HCT116 (cell line): ENCODE measurements around the gene SSR2. TPM values are rescaled to one million over a fixed set of nuclear protein-coding genes. Genes with fewer than 3 reads are reported as not detected.

Experiments
- ATAC-seq: fragments of 200-7000 bp; cut with Tn5 transposase; 2 replicates; pipeline ENCODE4 v1.9.1; 2020; ENCODE audit warnings: mild to moderate bottlenecking, moderate library complexity
- BruUV-seq: library from RNA; stranded (reverse); fragments of 400-500 nt; replicated peaks from 2 replicates; lab custom pipeline; 2021; lab: Mats Ljungman, UMichigan
- CTCF ChIA-PET: fragments of 300-600 bp; sonication (Branson Sonifier 250); formaldehyde crosslinking; loops from one replicate; lab custom pipeline; 2021; ENCODE audit warnings: antibody characterized with exemption; lab: Charles Lee
- POLR2A ChIA-PET: fragments of 300-600, 350-600 bp; sonication (Branson Sonifier 250); formaldehyde crosslinking; loops from one replicate; lab custom pipeline; 2021; ENCODE audit warnings: antibody characterized with exemption; lab: Charles Lee
- RAD21 ChIA-PET, 2 experiments: fragments of 300-600 bp; sonication (Branson Sonifier 250); formaldehyde crosslinking; loops; one replicate each; lab custom pipeline; 2023; ENCODE audit warnings: low total read pairs in 2 of 2; ENCODE audit not compliant: uncharacterized antibody in 2 of 2, unreplicated experiment in 2 of 2, low non-redundant PET in 1 of 2; lab: Charles Lee
- DNase-seq: peaks from one replicate; pipeline ENCODE4 v3.0.0-alpha.2; 2010; ENCODE audit warnings: low read depth, low spot score
- H2AFZ ChIP-seq: fragments of 200-600 bp; shearing (Covaris generic), sonication (generic); 2 replicates; pipeline ENCODE4 v1.6.1; 2017; ENCODE audit warnings: low read depth, mixed run types, mixed read lengths, antibody characterized with exemption, low read length; ENCODE audit not compliant: poor library complexity, severe bottlenecking
- H3K27ac ChIP-seq: 2 replicates; pipeline ENCODE4 v1.5.1; 2012; ENCODE audit warnings: low read depth, low read length
- H3K27me3 ChIP-seq: fragments of 200-600 bp; sonication (generic); 2 replicates; pipeline ENCODE4 v1.6.1; 2016; ENCODE audit warnings: mixed run types, low read length, mixed read lengths; ENCODE audit not compliant: insufficient read depth
- H3K36me3 ChIP-seq, 2 experiments: fragments of 200-500 bp in 1 of 2; fragments of 200-600 bp in 1 of 2; sonication (Bioruptor generic) in 1 of 2; sonication (generic) in 1 of 2; 2 replicates each; pipeline versions ENCODE4 v1.5.1 to v1.6.1; 2014 to 2016; ENCODE audit warnings: low read length in 2 of 2, inconsistent platforms in 1 of 2, mixed read lengths in 1 of 2, mixed run types in 1 of 2; ENCODE audit not compliant: insufficient read depth in 2 of 2, control insufficient read depth in 1 of 2
- H3K4me1 ChIP-seq, 2 experiments: fragments of 200-600 bp in 1 of 2; sonication (generic) in 1 of 2; 2 replicates each; pipeline versions ENCODE4 v1.5.1 to v1.6.1; 2012 to 2017; ENCODE audit warnings: low read length in 2 of 2, inconsistent platforms in 1 of 2, mild to moderate bottlenecking in 1 of 2, mixed read lengths in 1 of 2, mixed run types in 1 of 2, moderate library complexity in 1 of 2; ENCODE audit not compliant: insufficient read depth in 2 of 2, control insufficient read depth in 1 of 2
- H3K4me2 ChIP-seq: fragments of 200-600 bp; sonication (generic); 2 replicates; pipeline ENCODE4 v1.6.1; 2017; ENCODE audit warnings: mixed run types, low read length, mixed read lengths
- H3K4me3 ChIP-seq, 2 experiments: fragments of 200-600 bp in 1 of 2; sonication (generic) in 1 of 2; replicated peaks in 1 of 2; 2 replicates each; pipeline ENCODE4 v1.5.1; 2011 to 2016; ENCODE audit warnings: low read length in 2 of 2, control low read depth in 1 of 2, low read depth in 1 of 2, mild to moderate bottlenecking in 1 of 2, mixed read lengths in 1 of 2, mixed run types in 1 of 2
- H3K79me2 ChIP-seq: fragments of 200-600 bp; sonication (generic); 2 replicates; pipeline ENCODE4 v1.6.1; 2017; ENCODE audit warnings: mild to moderate bottlenecking, mixed run types, low read length, moderate library complexity, mixed read lengths; ENCODE audit not compliant: insufficient read depth
- H3K9ac ChIP-seq: fragments of 200-600 bp; sonication (generic); 2 replicates; pipeline ENCODE4 v1.6.1; 2016; ENCODE audit warnings: low read length, mixed read lengths
- H3K9me2 ChIP-seq: fragments of 200-600 bp; sonication (generic), shearing (Covaris generic); 2 replicates; pipeline ENCODE4 v1.6.1; 2017; ENCODE audit warnings: mixed run types, mild to moderate bottlenecking, moderate library complexity; ENCODE audit not compliant: insufficient read depth
- H3K9me3 ChIP-seq, 2 experiments: fragments of 200-500 bp in 1 of 2; fragments of 200-600 bp in 1 of 2; sonication (Bioruptor generic) in 1 of 2; sonication (generic) in 1 of 2; 2 replicates each; pipeline ENCODE4 v1.6.1; 2014 to 2017; ENCODE audit warnings: low read length in 2 of 2, mixed read lengths in 2 of 2, inconsistent platforms in 1 of 2, low read depth in 1 of 2, mild to moderate bottlenecking in 1 of 2, mixed run types in 1 of 2, moderate library complexity in 1 of 2; ENCODE audit not compliant: control insufficient read depth in 1 of 2, insufficient read depth in 1 of 2
- H4K20me1 ChIP-seq: fragments of 200-600 bp; sonication (generic), shearing (Covaris generic); 2 replicates; pipeline ENCODE4 v1.6.1; 2017; ENCODE audit warnings: mixed run types, mild to moderate bottlenecking, moderate library complexity; ENCODE audit not compliant: insufficient read depth
- JUND ChIP-seq: IDR thresholded peaks from 2 replicates; pipeline ENCODE4 v1.6.1; 2012
- SP1 ChIP-seq: IDR thresholded peaks from 2 replicates; pipeline ENCODE4 v1.6.1; 2012; ENCODE audit warnings: low read depth
- intact Hi-C: fragments of 100-400 bp; cut with micrococcal nuclease; formaldehyde crosslinking; loops from 2 replicates; pipeline ENCODE4 v1.10.0; 2022
- total RNA-seq: library from RNA; stranded (reverse); gene quantifications from one replicate; pipeline ENCODE4 v1.2.1, GENCODE V29; 2021; ENCODE audit not compliant: unreplicated experiment
- TF ChIP-seq, protein P1 (sequence below), 3 experiments: fragments of 200-600 bp in 1 of 3; sonication (generic) in 1 of 3; IDR thresholded peaks in 2 of 3; conservative IDR thresholded peaks in 1 of 3; 2 replicates each; pipeline ENCODE4 v1.5.1; 2012 to 2017; ENCODE audit warnings: low read depth in 2 of 3, low read length in 2 of 3, antibody characterized with exemption in 1 of 3, borderline replicate concordance in 1 of 3, control low read depth in 1 of 3, mild to moderate bottlenecking in 1 of 3, mixed read lengths in 1 of 3, mixed run types in 1 of 3, moderate library complexity in 1 of 3; ENCODE audit not compliant: insufficient read depth in 1 of 3

SSR2 gene
- total RNA-seq, 1 experiment from 2014 or later, result 153 TPM

DNA sequence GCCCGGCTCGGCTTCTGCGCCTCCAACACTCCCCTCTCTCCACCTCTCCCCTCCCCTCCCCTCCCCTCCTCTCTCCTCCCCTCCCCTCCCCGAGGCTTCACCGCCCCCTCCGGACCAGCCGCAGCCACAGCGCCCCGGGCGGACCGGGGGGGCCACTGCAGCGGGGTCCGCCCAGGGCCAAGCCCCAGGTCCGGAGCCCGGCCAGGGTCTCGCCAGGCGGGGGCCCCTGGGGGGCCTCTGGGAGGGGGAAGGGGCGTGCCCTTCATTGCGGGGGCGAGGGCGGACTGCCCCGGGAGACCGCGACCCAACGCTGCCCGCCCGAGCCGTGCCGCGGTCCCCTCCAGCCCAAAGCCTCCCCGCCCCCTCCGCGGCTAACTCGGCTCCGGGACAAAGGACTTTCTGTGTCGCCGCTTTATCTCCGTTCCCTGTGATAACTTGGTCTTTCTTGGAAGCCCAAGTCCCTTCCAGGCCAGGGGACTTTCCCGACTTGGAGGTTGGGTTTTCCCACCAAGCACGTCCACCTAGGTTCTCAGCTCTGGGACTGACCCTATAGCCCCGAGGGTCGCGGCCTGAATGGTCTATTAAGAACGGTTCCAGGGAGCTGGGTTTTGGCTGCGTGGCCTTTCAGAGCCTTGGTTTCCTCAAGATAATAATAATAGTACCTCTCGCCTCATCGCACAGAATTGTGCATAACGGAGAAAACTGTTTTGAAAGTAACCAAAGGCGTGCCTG, 33.2 kb upstream of the SSR2 start, which contains the start of gene UBQLN4:
TSS of gene UBQLN4 (minus strand) at position 31 of the 732 bp plus-strand sequence. CDS start 97 bp downstream, outside the sequence.
- peaks cover 33% of the 10 kb centered on the region for H3K79me2 ChIP-seq
- BruUV-seq, result TSS peak; percentile 79
- intact Hi-C loops, result loop anchor here (2.0 to 5.0 kb wide), 2 partner anchors 33 to 112 kb away; partner anchors contain the start of genes RXFP4 and SSR2
- no peaks in the 10 kb centered on the region for H4K20me1 ChIP-seq
- H2AFZ ChIP-seq, result no peak within 1 kb of the TSS
- H3K27me3 ChIP-seq, result no peaks in the 10 kb centered on the region
- H3K9me3 ChIP-seq, result no peaks in the 10 kb centered on the region
- ATAC-seq (peak; percentile 62), DNase-seq (peak; percentile 67)
- H3K9me2 ChIP-seq, result no peaks in the 10 kb centered on the region
- peaks cover 5 to 6% of the 10 kb centered on the region in 2 experiments; a peak in 3 of 4 replicates for H3K36me3 ChIP-seq
- TF ChIP-seq JUND (no peak), SP1 (no peak)
- TF ChIP-seq, protein P1, sequence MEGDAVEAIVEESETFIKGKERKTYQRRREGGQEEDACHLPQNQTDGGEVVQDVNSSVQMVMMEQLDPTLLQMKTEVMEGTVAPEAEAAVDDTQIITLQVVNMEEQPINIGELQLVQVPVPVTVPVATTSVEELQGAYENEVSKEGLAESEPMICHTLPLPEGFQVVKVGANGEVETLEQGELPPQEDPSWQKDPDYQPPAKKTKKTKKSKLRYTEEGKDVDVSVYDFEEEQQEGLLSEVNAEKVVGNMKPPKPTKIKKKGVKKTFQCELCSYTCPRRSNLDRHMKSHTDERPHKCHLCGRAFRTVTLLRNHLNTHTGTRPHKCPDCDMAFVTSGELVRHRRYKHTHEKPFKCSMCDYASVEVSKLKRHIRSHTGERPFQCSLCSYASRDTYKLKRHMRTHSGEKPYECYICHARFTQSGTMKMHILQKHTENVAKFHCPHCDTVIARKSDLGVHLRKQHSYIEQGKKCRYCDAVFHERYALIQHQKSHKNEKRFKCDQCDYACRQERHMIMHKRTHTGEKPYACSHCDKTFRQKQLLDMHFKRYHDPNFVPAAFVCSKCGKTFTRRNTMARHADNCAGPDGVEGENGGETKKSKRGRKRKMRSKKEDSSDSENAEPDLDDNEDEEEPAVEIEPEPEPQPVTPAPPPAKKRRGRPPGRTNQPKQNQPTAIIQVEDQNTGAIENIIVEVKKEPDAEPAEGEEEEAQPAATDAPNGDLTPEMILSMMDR (IDR thresholded peaks at IDR 0.05 in 2 of 3, conservative IDR thresholded peaks at IDR 0.05 in 1 of 3; ENCODE audit: borderline replicate concordance in 1 of 3, insufficient read depth in 1 of 3, low read depth in 2 of 3, low read length in 2 of 3), result peak in 2 of 3 experiments; percentile 39 to 53; a peak in 3 of 6 replicates
- peak within 1 kb of the TSS; percentile 100 for H3K4me2 ChIP-seq
- CTCF ChIA-PET, result interaction anchor here (1.7 to 2.6 kb wide), 2 partner anchors 12 to 29 kb away, joined by 4 to 8 read pairs; no protein-coding TSS in a partner anchor
- RAD21 ChIA-PET, result interaction anchor here in 1 of 2 experiments (0.6 kb wide), 1 partner anchor 196 kb away, joined by 4 read pairs; no protein-coding TSS in a partner anchor
- peaks cover 6 to 24% of the 10 kb centered on the region in 2 experiments; a peak in 3 of 4 replicates for H3K4me1 ChIP-seq
- peak within 1 kb of the TSS; percentile 92 for H3K27ac ChIP-seq
- POLR2A ChIA-PET, result interaction anchor here (0.7 kb wide), 1 partner anchor 12 kb away, joined by 4 read pairs; no protein-coding TSS in a partner anchor
- H3K4me3 ChIP-seq, result peak within 1 kb of the TSS; percentile 89 to 95
- H3K9ac ChIP-seq, result peak within 1 kb of the TSS; percentile 94
